Loucy (cell line): Measurements from ENCODE around the gene TUB.

ENCODE experiments used
- H2AFZ ChIP-seq: fragments of 200-600 bp; sonication (generic); 2 replicates; pipeline ENCODE4 v1.6.0; 2016; ENCODE audit warnings: antibody characterized with exemption, mild to moderate bottlenecking, low read length, moderate library complexity
- H3F3A ChIP-seq: fragments of 200-600 bp; 2 replicates; pipeline ENCODE4 v1.6.0; 2016; ENCODE audit warnings: antibody characterized with exemption, low read depth, mild to moderate bottlenecking
- H3K27me3 ChIP-seq: fragments of 200-600 bp; sonication (generic); 2 replicates; pipeline ENCODE4 v1.6.1; 2014; ENCODE audit warnings: low read length, mild to moderate bottlenecking; ENCODE audit not compliant: insufficient read depth, poor library complexity, severe bottlenecking
- H3K36me3 ChIP-seq: fragments of 200-600 bp; sonication (generic); 2 replicates; pipeline ENCODE4 v1.6.1; 2016; ENCODE audit warnings: low read length; ENCODE audit not compliant: insufficient read depth
- H3K4me1 ChIP-seq: fragments of 200-600 bp; sonication (generic); 2 replicates; pipeline ENCODE4 v1.5.1; 2014; ENCODE audit warnings: low read length, mild to moderate bottlenecking; ENCODE audit not compliant: insufficient read depth, poor library complexity, severe bottlenecking
- H3K4me2 ChIP-seq: fragments of 200-600 bp; sonication (generic); 2 replicates; pipeline ENCODE4 v1.6.0; 2014; ENCODE audit warnings: antibody characterized with exemption, low read length, low read depth, mild to moderate bottlenecking; ENCODE audit not compliant: poor library complexity, severe bottlenecking
- H3K4me3 ChIP-seq: fragments of 200-600 bp; sonication (generic); 2 replicates; pipeline ENCODE4 v1.5.1; 2014; ENCODE audit warnings: low read length, mild to moderate bottlenecking, mixed read lengths; ENCODE audit not compliant: poor library complexity, severe bottlenecking
- H3K79me2 ChIP-seq: fragments of 200-600 bp; sonication (generic); 2 replicates; pipeline ENCODE4 v1.6.1; 2014; ENCODE audit warnings: low read length; ENCODE audit not compliant: insufficient read depth
- H3K9ac ChIP-seq: fragments of 200-600 bp; sonication (generic); 2 replicates; pipeline ENCODE4 v1.6.0; 2014; ENCODE audit warnings: mild to moderate bottlenecking, low read depth, low read length, moderate library complexity; ENCODE audit not compliant: poor library complexity, severe bottlenecking
- H3K9me2 ChIP-seq: fragments of 200-600 bp; sonication (generic); replicated peaks from 2 replicates; pipeline ENCODE4 v1.6.1; 2016; ENCODE audit warnings: low read depth, low read length, mixed read lengths
- H3K9me3 ChIP-seq: fragments of 200-600 bp; sonication (generic); 2 replicates; pipeline ENCODE4 v1.6.1; 2014; ENCODE audit warnings: mild to moderate bottlenecking, antibody characterized with exemption, low read length, low read depth; ENCODE audit not compliant: insufficient read depth
- H4K20me1 ChIP-seq: fragments of 200-600 bp; sonication (generic); 2 replicates; pipeline ENCODE4 v1.6.0; 2014; ENCODE audit warnings: antibody characterized with exemption, low read length, mild to moderate bottlenecking; ENCODE audit not compliant: insufficient read depth, poor library complexity, severe bottlenecking
- CTCF ChIP-seq: fragments of 200-600 bp; sonication (generic); conservative IDR thresholded peaks from 2 replicates; pipeline ENCODE4 v1.5.1; 2014; ENCODE audit warnings: mild to moderate bottlenecking, antibody characterized with exemption, low read length
- EZH2phosphoT487 ChIP-seq: fragments of 200-600 bp; IDR thresholded peaks from 2 replicates; pipeline ENCODE4 v1.6.1; 2018; ENCODE audit warnings: antibody characterized with exemption, mild to moderate bottlenecking, moderate library complexity, borderline replicate concordance

Gene TUB

GRCh38 chr11:8047382-8047781, 33.6 kb upstream of the TUB start:
- no peaks in the 10 kb centered on the region for H3K9me3 ChIP-seq
- no peaks in the 10 kb centered on the region for H3K4me1 ChIP-seq
- no peak overlapping the region for H3K9ac ChIP-seq
- H4K20me1 ChIP-seq, result no peaks in the 10 kb centered on the region
- H3K4me2 ChIP-seq, result no peak overlapping the region
- TF ChIP-seq CTCF, result no peak
- no peak for TF ChIP-seq EZH2phosphoT487
- H3K4me3 ChIP-seq, result no peak overlapping the region
- no peaks in the 10 kb centered on the region for H3K36me3 ChIP-seq
- H3K27me3 ChIP-seq, result no peaks in the 10 kb centered on the region
- no peaks in the 10 kb centered on the region for H3F3A ChIP-seq
- no peaks in the 10 kb centered on the region for H3K79me2 ChIP-seq
- no peak overlapping the region for H2AFZ ChIP-seq
- no peaks in the 10 kb centered on the region for H3K9me2 ChIP-seq

GRCh38 chr11:8049084-8049483, 31.9 kb upstream of the TUB start:
- H4K20me1 ChIP-seq, result no peaks in the 10 kb centered on the region
- TF ChIP-seq CTCF (no peak), EZH2phosphoT487 (no peak)
- H3K36me3 ChIP-seq, result no peaks in the 10 kb centered on the region
- H3K79me2 ChIP-seq, result no peaks in the 10 kb centered on the region
- no peaks in the 10 kb centered on the region for H3K4me1 ChIP-seq
- no peaks in the 10 kb centered on the region for H3F3A ChIP-seq
- H3K9me3 ChIP-seq, result no peaks in the 10 kb centered on the region
- no peak overlapping the region for H2AFZ ChIP-seq
- no peaks in the 10 kb centered on the region for H3K27me3 ChIP-seq
- no peaks in the 10 kb centered on the region for H3K9me2 ChIP-seq
- H3K4me3 ChIP-seq, result no peak overlapping the region
- H3K9ac ChIP-seq, result no peak overlapping the region
- no peak overlapping the region for H3K4me2 ChIP-seq

- no peak overlapping the region for H2AFZ ChIP-seq
- no peaks in the 10 kb centered on the region for H3K4me1 ChIP-seq
- H3K36me3 ChIP-seq, result no peaks in the 10 kb centered on the region
- H3F3A ChIP-seq, result no peaks in the 10 kb centered on the region
- no peaks in the 10 kb centered on the region for H3K27me3 ChIP-seq
- no peaks in the 10 kb centered on the region for H3K9me2 ChIP-seq
- no peak overlapping the region for H3K9ac ChIP-seq
- no peaks in the 10 kb centered on the region for H4K20me1 ChIP-seq
- no peaks in the 10 kb centered on the region for H3K79me2 ChIP-seq
- H3K9me3 ChIP-seq, result no peaks in the 10 kb centered on the region
- peak; percentile 37 for TF ChIP-seq CTCF
- no peak for TF ChIP-seq EZH2phosphoT487
- H3K4me3 ChIP-seq, result no peak overlapping the region
- no peak overlapping the region for H3K4me2 ChIP-seq
Observed at GRCh38 chr11:8055091-8055835, 25.7 kb upstream of the TUB start.
